DOHH2 (cell line): ENCODE data around the gene PRKCE.

Source experiments
- H3F3A ChIP-seq: fragments of 200-600 bp; sonication (generic), shearing (Covaris generic); 2 replicates; pipeline ENCODE4 v1.6.0; 2016; ENCODE audit warnings: antibody characterized with exemption, mild to moderate bottlenecking; ENCODE audit not compliant: control insufficient read depth, insufficient read depth
- H3K27ac ChIP-seq: fragments of 200-600 bp; sonication (generic); 2 replicates; pipeline ENCODE4 v1.5.1; 2014; ENCODE audit warnings: low read depth, mild to moderate bottlenecking, low read length, moderate library complexity
- H3K27me3 ChIP-seq: fragments of 200-600 bp; sonication (generic); 2 replicates; pipeline ENCODE4 v1.6.1; 2014; ENCODE audit warnings: mild to moderate bottlenecking, low read length, mixed read lengths; ENCODE audit not compliant: control insufficient read depth
- H3K36me3 ChIP-seq: fragments of 200-600 bp; sonication (generic); 2 replicates; pipeline ENCODE4 v1.6.1; 2014; ENCODE audit warnings: mild to moderate bottlenecking, low read length, moderate library complexity, mixed read lengths; ENCODE audit not compliant: control insufficient read depth
- H3K4me1 ChIP-seq: fragments of 200-600 bp; sonication (generic); 2 replicates; pipeline ENCODE4 v1.6.1; 2014; ENCODE audit warnings: mild to moderate bottlenecking, low read length, mixed read lengths; ENCODE audit not compliant: control insufficient read depth
- H3K4me2 ChIP-seq: fragments of 200-600 bp; sonication (generic); 2 replicates; pipeline ENCODE4 v1.6.0; 2014; ENCODE audit warnings: mild to moderate bottlenecking, low read length, moderate library complexity
- H3K4me3 ChIP-seq: fragments of 200-600 bp; sonication (generic); 2 replicates; pipeline ENCODE4 v1.5.1; 2014; ENCODE audit warnings: mild to moderate bottlenecking, low read length, mixed read lengths
- H3K79me2 ChIP-seq: fragments of 200-600 bp; sonication (generic); 2 replicates; pipeline ENCODE4 v1.6.1; 2014; ENCODE audit warnings: mild to moderate bottlenecking, low read length, mixed read lengths; ENCODE audit not compliant: control insufficient read depth
- H3K9me2 ChIP-seq: fragments of 200-600 bp; sonication (generic); replicated peaks from 2 replicates; pipeline ENCODE4 v1.6.1; 2014; ENCODE audit warnings: mild to moderate bottlenecking, low read length, mixed read lengths; ENCODE audit not compliant: control insufficient read depth
- H3K9me3 ChIP-seq: fragments of 200-600 bp; sonication (generic); 2 replicates; pipeline ENCODE4 v1.6.1; 2014; ENCODE audit warnings: antibody characterized with exemption, low read length, mixed read lengths; ENCODE audit not compliant: control insufficient read depth, insufficient read depth
- H4K20me1 ChIP-seq: fragments of 200-600 bp; sonication (generic); 2 replicates; pipeline ENCODE4 v1.6.0; 2014; ENCODE audit warnings: low read depth, mild to moderate bottlenecking, antibody characterized with exemption, low read length, moderate library complexity; ENCODE audit not compliant: control insufficient read depth, insufficient read depth
- EZH2phosphoT487 ChIP-seq: fragments of 200-600 bp; sonication (generic); IDR thresholded peaks from 2 replicates; pipeline ENCODE4 v1.6.1; 2017; ENCODE audit warnings: borderline replicate concordance, mild to moderate bottlenecking, antibody characterized with exemption, low read length, moderate library complexity, mixed read lengths
- TF ChIP-seq, protein P1 (sequence below): fragments of 200-600 bp; sonication (generic); IDR thresholded peaks from one replicate; pipeline ENCODE4 v1.5.1; 2014; ENCODE audit warnings: antibody characterized with exemption, mild to moderate bottlenecking, low read depth, low read length; ENCODE audit not compliant: poor library complexity, severe bottlenecking

PRKCE gene

DNA sequence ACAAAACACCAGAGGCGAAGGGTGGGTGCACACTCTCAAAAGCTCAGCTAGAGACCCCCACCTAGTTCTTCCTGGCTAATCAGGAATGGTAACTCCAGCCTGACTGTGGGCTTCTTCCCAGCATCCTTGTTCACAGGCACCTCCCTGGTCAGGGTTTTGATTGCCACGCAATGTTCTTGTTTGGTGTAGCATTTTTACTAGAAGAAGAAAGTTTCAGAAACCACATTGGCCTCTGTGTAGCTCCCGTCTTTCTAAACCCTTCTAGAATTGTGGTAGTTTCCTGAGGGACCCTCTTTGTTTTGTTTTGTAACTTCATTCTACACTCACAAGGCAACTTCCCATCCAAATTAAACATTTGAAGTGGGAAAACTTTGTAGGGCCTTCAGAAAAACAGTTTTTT lies 391.2 kb downstream of the PRKCE start:
- Histone ChIP-seq H3F3A (no peaks in the 10 kb centered on the region), H3K4me2 (no peak overlapping the region), H3K27me3 (no peaks in the 10 kb centered on the region), H3K9me2 (no peaks in the 10 kb centered on the region), H3K9me3 (no peaks in the 10 kb centered on the region), H3K36me3 (no peaks in the 10 kb centered on the region), H3K27ac (no peak overlapping the region), H3K4me3 (no peak overlapping the region), H3K4me1 (no peaks in the 10 kb centered on the region), H4K20me1 (no peaks in the 10 kb centered on the region), H3K79me2 (no peaks in the 10 kb centered on the region)
- TF ChIP-seq, protein P1, sequence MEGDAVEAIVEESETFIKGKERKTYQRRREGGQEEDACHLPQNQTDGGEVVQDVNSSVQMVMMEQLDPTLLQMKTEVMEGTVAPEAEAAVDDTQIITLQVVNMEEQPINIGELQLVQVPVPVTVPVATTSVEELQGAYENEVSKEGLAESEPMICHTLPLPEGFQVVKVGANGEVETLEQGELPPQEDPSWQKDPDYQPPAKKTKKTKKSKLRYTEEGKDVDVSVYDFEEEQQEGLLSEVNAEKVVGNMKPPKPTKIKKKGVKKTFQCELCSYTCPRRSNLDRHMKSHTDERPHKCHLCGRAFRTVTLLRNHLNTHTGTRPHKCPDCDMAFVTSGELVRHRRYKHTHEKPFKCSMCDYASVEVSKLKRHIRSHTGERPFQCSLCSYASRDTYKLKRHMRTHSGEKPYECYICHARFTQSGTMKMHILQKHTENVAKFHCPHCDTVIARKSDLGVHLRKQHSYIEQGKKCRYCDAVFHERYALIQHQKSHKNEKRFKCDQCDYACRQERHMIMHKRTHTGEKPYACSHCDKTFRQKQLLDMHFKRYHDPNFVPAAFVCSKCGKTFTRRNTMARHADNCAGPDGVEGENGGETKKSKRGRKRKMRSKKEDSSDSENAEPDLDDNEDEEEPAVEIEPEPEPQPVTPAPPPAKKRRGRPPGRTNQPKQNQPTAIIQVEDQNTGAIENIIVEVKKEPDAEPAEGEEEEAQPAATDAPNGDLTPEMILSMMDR, result no peak
- TF ChIP-seq EZH2phosphoT487, result no peak

DNA sequence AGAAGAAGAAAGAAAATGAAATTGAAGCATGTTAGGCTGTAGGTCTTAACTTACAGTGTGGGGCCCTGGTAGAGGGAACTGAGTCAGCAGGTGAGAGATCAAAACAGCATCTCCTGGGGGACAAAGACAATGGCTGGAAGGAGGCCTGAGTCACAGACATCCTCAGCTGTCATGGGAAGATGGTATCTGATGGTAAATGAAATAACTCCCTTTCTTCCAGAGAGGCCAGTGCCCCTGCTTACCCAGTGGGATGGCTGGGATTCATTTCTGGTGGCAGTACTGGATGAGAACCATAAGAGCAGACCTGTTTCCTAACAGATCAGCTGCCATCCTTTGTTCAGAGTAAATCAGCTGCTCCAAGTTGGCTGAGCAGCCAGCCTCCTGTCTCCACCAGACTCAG lies 394.4 kb downstream of the PRKCE start:
- H4K20me1 ChIP-seq, result no peaks in the 10 kb centered on the region

DNA sequence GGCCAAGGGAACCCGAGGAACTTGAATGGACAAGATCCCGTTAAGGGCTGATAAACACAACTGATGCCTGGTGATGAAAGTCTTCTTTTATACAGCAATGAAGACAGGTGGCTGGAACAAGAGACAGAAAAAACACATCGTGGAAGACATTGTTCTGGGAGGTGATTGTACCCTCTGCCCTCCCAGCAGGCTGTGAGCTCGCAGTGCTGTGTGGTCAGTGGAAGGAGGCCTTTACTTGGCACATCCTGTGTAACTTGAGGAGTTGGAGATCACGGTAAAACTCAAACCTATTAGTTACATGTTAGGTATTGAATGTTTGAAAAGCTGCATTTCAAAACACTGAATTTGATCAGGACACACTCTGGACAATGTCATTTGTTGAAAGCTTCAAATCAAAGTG lies 395.8 kb downstream of the PRKCE start:
- Histone ChIP-seq H3K9me2 (no peaks in the 10 kb centered on the region), H3K27me3 (no peaks in the 10 kb centered on the region), H3K4me2 (no peak overlapping the region), H3K27ac (no peak overlapping the region), H3K36me3 (no peaks in the 10 kb centered on the region), H4K20me1 (no peaks in the 10 kb centered on the region), H3F3A (no peaks in the 10 kb centered on the region), H3K4me1 (no peaks in the 10 kb centered on the region), H3K9me3 (no peaks in the 10 kb centered on the region), H3K79me2 (no peaks in the 10 kb centered on the region), H3K4me3 (no peak overlapping the region)
- TF ChIP-seq, protein P1, result no peak
- no peak for TF ChIP-seq EZH2phosphoT487

More for the DNA sequence above, 394.4 kb downstream of the PRKCE start:
- no peak overlapping the region for H3K27ac ChIP-seq
- TF ChIP-seq EZH2phosphoT487, result no peak
- TF ChIP-seq, protein P1, result no peak
- no peak overlapping the region for H3K4me3 ChIP-seq
- H3K79me2 ChIP-seq, result no peaks in the 10 kb centered on the region
- H3K9me3 ChIP-seq, result no peaks in the 10 kb centered on the region
- H3K4me1 ChIP-seq, result no peaks in the 10 kb centered on the region
- no peak overlapping the region for H3K4me2 ChIP-seq
- H3K36me3 ChIP-seq, result no peaks in the 10 kb centered on the region
- H3K9me2 ChIP-seq, result no peaks in the 10 kb centered on the region
- H3K27me3 ChIP-seq, result no peaks in the 10 kb centered on the region
- no peaks in the 10 kb centered on the region for H3F3A ChIP-seq

DNA sequence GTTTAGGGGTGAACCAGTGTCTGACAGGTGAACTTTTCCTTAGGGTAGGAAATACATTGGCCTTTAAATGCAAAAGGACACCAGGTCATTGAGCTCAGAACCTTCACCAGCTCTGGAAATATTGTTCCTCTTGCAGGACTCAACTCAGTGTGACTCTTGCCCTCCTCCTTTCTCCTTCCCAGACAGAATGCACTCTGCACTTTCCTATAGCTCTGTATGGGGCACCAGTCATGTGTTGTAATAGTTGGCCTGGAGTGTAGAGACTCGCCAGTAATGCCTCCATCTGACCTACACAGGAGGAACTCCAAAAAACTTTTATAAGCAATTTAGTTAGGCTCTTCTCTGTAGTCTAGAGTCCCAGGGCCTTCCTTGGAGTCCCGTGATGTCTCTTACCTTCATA lies 397.2 kb downstream of the PRKCE start:
- Histone ChIP-seq H4K20me1 (no peaks in the 10 kb centered on the region), H3K27ac (no peak overlapping the region), H3K27me3 (no peaks in the 10 kb centered on the region), H3K4me2 (no peak overlapping the region), H3K4me1 (no peaks in the 10 kb centered on the region), H3F3A (no peaks in the 10 kb centered on the region), H3K9me2 (no peaks in the 10 kb centered on the region), H3K4me3 (no peak overlapping the region), H3K36me3 (no peaks in the 10 kb centered on the region), H3K9me3 (no peaks in the 10 kb centered on the region), H3K79me2 (no peaks in the 10 kb centered on the region)
- TF ChIP-seq EZH2phosphoT487, result no peak
- TF ChIP-seq, protein P1, result no peak
